Anterior cingulate cortex (tissue), 58 donors: ENCODE data around the gene LPP.

ENCODE experiments used
- DNase-seq, 58 donors: peaks; one replicate each; lab custom pipeline; 2025; lab: John Stamatoyannopoulos, UW

LPP gene

GRCh38 chr3:188294113-188294512, 140.2 kb downstream of the LPP start:
- DNase-seq, result no peak

- peak in 6 of 58 donors; percentile 27 to 52 (median 40) for DNase-seq
Measured at GRCh38 chr3:188294823-188295487, 141.0 kb downstream of the LPP start.

GRCh38 chr3:188295876-188296275, 141.9 kb downstream of the LPP start:
- DNase-seq, result no peak

GRCh38 chr3:188296761-188297612, 143.0 kb downstream of the LPP start:
- DNase-seq, result no peak

- DNase-seq, result no peak
Measured at GRCh38 chr3:188298585-188298984, 144.6 kb downstream of the LPP start.

- DNase-seq, result no peak
Measured at GRCh38 chr3:188299068-188299467, 145.1 kb downstream of the LPP start.

GRCh38 chr3:188299708-188300107, 145.8 kb downstream of the LPP start:
- DNase-seq, result no peak

- DNase-seq, result no peak
Measured at GRCh38 chr3:188301147-188301546, 147.2 kb downstream of the LPP start.

- DNase-seq, result no peak
Measured at GRCh38 chr3:188303286-188303799, 149.4 kb downstream of the LPP start.

GRCh38 chr3:188303823-188304222, 149.9 kb downstream of the LPP start:
- no peak for DNase-seq

- no peak for DNase-seq
Measured at GRCh38 chr3:188304501-188304900, 150.5 kb downstream of the LPP start.

- no peak for DNase-seq
Measured at GRCh38 chr3:188305220-188305619, 151.3 kb downstream of the LPP start.

- DNase-seq, result no peak
Measured at GRCh38 chr3:188306435-188307005, 152.6 kb downstream of the LPP start.

- no peak for DNase-seq
Measured at GRCh38 chr3:188309437-188310269, 155.7 kb downstream of the LPP start.

GRCh38 chr3:188310270-188310710, 156.3 kb downstream of the LPP start:
- no peak for DNase-seq

- DNase-seq, result no peak
Measured at GRCh38 chr3:188315553-188315952, 161.6 kb downstream of the LPP start.

GRCh38 chr3:188316021-188316722, 162.2 kb downstream of the LPP start:
- no peak for DNase-seq

- DNase-seq, result no peak
Measured at GRCh38 chr3:188316723-188317070, 162.7 kb downstream of the LPP start.

GRCh38 chr3:188319569-188319968, 165.6 kb downstream of the LPP start:
- no peak for DNase-seq

GRCh38 chr3:188320757-188321156, 166.8 kb downstream of the LPP start:
- no peak for DNase-seq
